ENCODE measurements around the gene ENAH. TPM values are rescaled to one million over a fixed set of nuclear protein-coding genes. Genes with fewer than 3 reads are reported as not detected.

Gene ENAH
- total RNA-seq, 2 donors from 2014 or later: 43.5 to 63.7 TPM

DNA sequence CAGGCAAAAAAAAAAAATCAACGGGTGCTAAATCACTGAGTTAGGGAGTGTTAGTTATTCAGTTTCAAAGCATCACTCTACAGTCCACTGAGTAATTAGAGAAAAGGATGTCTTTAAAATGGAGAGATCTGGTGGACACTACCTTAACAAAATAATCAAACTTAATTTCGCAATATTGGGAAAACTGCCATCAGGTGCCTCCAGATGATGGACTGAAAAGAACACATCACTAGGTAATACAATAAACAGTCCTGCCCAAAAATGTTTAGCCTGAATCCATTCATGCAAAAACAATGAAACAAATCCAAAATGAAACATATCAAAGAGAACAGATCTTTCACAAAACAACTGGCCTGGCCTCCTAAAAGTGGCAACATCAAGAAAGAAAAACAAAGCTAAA is 54.1 kb downstream of the ENAH start:
- Histone ChIP-seq H3K4me3 (no peak overlapping the region), H3K4me1 (no peaks in the 10 kb centered on the region), H3K36me3 (no peaks in the 10 kb centered on the region), H3K9ac (ENCODE audit: low read depth in 2 of 2, low read length in 2 of 2) (no peak overlapping the region), H3K27ac (no peak overlapping the region), H3K9me3 (no peaks in the 10 kb centered on the region), H3K27me3 (no peaks in the 10 kb centered on the region)
- TF ChIP-seq, protein P1, sequence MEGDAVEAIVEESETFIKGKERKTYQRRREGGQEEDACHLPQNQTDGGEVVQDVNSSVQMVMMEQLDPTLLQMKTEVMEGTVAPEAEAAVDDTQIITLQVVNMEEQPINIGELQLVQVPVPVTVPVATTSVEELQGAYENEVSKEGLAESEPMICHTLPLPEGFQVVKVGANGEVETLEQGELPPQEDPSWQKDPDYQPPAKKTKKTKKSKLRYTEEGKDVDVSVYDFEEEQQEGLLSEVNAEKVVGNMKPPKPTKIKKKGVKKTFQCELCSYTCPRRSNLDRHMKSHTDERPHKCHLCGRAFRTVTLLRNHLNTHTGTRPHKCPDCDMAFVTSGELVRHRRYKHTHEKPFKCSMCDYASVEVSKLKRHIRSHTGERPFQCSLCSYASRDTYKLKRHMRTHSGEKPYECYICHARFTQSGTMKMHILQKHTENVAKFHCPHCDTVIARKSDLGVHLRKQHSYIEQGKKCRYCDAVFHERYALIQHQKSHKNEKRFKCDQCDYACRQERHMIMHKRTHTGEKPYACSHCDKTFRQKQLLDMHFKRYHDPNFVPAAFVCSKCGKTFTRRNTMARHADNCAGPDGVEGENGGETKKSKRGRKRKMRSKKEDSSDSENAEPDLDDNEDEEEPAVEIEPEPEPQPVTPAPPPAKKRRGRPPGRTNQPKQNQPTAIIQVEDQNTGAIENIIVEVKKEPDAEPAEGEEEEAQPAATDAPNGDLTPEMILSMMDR (IDR thresholded peaks at IDR 0.05): no peak
- DNase-seq: no peak
- intact Hi-C loops (cut with DNase I): no loop called here

DNA sequence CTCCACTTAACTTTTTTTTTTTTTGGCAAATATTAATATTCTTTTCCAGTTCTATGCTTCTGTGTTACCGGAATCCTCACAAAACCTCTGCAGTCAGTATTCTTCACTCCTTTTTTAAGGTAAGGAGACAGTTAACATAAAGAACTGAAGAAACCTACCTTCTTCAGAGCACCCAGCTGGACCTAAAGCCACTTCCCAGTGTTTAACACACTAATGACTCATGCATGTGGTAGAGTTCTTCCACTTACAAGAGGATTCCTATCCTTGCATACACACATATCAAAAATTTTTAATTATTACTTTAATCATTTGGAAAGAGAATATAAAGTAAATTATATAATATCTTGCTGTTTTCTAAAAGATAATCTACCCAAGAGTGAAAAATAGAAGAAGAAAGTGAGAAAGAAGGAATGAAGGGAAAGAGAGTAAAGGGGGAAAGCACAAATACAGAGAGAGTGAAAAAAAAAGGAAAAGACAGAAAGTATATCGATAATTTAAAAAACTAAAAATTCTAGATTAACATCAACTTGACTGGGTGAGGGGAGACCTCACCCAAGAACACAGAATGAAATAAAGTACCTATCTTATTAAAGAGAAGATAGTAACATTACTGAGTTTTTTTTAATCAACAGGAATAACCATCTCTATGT is 54.9 kb downstream of the ENAH start:
- no peak overlapping the region for H3K9ac ChIP-seq (ENCODE audit: low read depth in 2 of 2, low read length in 2 of 2)
- no peaks in the 10 kb centered on the region for H3K27me3 ChIP-seq
- intact Hi-C loops (cut with DNase I): no loop called here
- H3K36me3 ChIP-seq: no peaks in the 10 kb centered on the region
- no peaks in the 10 kb centered on the region for H3K9me3 ChIP-seq
- TF ChIP-seq, protein P1 (IDR thresholded peaks at IDR 0.05): no peak
- H3K4me1 ChIP-seq: no peaks in the 10 kb centered on the region
- H3K27ac ChIP-seq: no peak overlapping the region
- no peak for DNase-seq
- H3K4me3 ChIP-seq: no peak overlapping the region

DNA sequence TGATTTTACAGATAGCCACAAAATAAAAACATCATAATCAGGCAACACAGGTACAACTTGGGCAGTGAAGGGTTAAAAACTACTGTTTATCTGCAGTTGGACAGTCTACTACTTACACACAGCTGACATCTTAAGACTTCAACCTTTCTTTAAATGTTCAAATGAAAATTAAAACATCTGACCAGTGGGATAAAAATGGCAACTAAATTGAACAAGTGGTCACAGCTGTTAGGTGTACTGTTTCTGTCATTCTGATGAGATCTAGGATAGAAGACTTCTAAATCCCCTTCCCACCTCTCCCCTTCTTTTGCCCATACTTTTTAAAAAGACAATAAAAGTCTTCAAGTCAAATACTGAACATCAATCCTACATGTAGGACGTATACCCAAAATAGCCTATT is 56.2 kb downstream of the ENAH start:
- Histone ChIP-seq H3K9ac (ENCODE audit: low read depth in 2 of 2, low read length in 2 of 2) (no peak overlapping the region), H3K36me3 (no peaks in the 10 kb centered on the region), H3K27ac (no peak overlapping the region), H3K27me3 (no peaks in the 10 kb centered on the region), H3K9me3 (no peaks in the 10 kb centered on the region), H3K4me1 (no peaks in the 10 kb centered on the region), H3K4me3 (no peak overlapping the region)
- TF ChIP-seq, protein P1 (IDR thresholded peaks at IDR 0.05): no peak
- intact Hi-C loops (cut with DNase I): no loop called here
- DNase-seq: no peak

DNA sequence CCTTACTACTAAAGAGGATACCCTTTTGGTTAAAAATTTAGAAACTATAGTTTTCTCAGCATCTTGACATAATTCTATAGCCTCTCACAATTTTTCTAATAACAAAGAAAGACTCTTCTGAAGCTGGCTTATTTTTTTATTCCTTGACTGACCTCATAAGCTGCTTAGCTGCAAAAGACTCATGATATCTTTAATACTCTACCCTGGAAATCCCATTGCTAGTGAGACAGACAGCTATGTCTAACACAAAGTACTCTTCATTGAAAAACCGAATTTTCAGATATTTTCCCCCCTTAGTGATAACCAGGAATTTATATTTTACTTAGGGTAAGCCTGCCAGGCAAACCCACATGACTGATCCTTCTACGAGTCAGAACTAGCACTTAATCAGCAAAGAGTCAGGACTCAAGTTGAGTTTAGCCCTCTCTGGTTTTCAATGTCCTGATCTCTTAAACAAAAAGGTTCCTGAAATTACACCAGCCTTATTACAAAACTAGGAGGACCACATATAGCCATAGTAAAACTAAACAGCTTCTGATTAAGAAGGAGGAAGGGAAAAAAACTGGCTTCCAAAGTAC is 56.9 kb downstream of the ENAH start:
- no peaks in the 10 kb centered on the region for H3K36me3 ChIP-seq

DNA sequence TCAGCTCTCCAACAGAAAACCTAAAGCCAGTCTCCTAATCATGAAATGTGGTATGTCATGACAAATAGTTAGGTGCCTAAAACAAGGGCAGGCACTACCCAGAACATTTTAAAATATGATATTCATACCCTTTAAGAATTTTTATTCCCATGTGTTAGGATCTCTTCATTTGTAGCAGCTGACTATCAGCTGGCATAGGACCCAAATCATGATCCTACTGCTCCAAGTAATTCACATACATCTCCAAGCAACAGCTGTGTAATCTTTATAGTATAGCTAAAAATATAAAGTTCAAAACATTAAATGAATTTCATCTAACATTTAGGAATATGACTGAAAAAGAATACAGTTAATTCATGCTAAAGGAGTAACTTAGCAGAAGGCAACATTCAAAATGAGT is 57.5 kb downstream of the ENAH start:
- DNase-seq: no peak
- Histone ChIP-seq H3K27ac (no peak overlapping the region), H3K9ac (ENCODE audit: low read depth in 2 of 2, low read length in 2 of 2) (no peak overlapping the region), H3K27me3 (no peaks in the 10 kb centered on the region), H3K4me3 (no peak overlapping the region), H3K4me1 (no peaks in the 10 kb centered on the region), H3K9me3 (no peaks in the 10 kb centered on the region), H3K36me3 (no peaks in the 10 kb centered on the region)
- TF ChIP-seq, protein P1 (IDR thresholded peaks at IDR 0.05): no peak
- intact Hi-C loops (cut with DNase I): no loop called here

More for the DNA sequence above, 56.9 kb downstream of the ENAH start:
- no peaks in the 10 kb centered on the region for H3K9me3 ChIP-seq
- intact Hi-C loops (cut with DNase I): no loop called here
- H3K4me3 ChIP-seq: no peak overlapping the region
- no peak for DNase-seq
- no peaks in the 10 kb centered on the region for H3K27me3 ChIP-seq
- no peaks in the 10 kb centered on the region for H3K4me1 ChIP-seq
- TF ChIP-seq, protein P1 (IDR thresholded peaks at IDR 0.05): no peak
- H3K9ac ChIP-seq (ENCODE audit: low read depth in 2 of 2, low read length in 2 of 2): no peak overlapping the region
- H3K27ac ChIP-seq: no peak overlapping the region

All from colonic mucosa (tissue), 4 donors.